ENCODE data around the gene SSR2.

SSR2 gene

GRCh38 chr1:156020293-156021092 lies at the start of gene SSR2:
TSS of gene SSR2 (minus strand) at chr1:156020951. CDS start at chr1:156020167, 784 bp downstream.
- in situ Hi-C loops (cut with HindIII; ENCODE audit: low sequenced_read_pairs) = no loop called here

- in situ Hi-C loops (cut with HindIII; ENCODE audit: low sequenced_read_pairs) = no loop called here
These were observed 49.8 kb upstream of the SSR2 start for GRCh38 chr1:156070548-156070947.

DNA sequence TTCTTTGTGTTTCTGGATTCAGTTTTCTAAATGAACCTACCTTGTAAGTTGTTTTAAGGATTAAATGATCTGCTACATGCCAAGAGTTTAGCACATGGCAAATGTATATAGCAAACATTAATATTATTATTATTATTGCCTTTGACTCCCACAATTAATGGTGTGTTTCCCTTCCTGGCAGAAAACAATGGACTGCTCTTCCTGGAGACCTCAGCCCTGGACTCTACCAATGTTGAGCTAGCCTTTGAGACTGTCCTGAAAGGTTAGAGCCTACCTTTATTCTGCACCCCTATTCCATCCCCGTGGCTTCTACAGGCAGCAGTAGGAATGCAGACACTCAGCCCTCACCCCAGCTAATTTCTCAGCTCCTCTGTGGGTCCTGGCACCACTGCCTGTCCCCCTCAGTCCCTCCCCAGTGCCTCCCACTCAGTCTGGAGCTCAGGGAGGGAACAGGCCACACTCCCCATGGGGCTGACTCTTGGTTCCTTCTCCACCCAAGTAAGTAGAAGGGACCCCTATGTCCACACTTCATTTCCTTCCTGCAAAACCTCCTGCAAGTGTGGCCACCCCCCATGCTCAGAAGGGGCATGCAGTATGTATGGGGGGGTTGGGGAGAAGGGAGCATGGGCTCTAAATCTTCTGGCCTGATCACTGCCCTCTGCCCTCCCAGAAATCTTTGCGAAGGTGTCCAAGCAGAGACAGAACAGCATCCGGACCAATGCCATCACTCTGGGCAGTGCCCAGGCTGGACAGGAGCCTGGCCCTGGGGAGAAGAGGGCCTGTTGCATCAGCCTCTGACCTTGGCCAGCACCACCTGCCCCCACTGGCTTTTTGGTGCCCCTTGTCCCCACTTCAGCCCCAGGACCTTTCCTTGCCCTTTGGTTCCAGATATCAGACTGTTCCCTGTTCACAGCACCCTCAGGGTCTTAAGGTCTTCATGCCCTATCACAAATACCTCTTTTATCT lies 49.0 kb upstream of the SSR2 start:
- in situ Hi-C loops (cut with HindIII; ENCODE audit: low sequenced_read_pairs) = no loop called here

DNA sequence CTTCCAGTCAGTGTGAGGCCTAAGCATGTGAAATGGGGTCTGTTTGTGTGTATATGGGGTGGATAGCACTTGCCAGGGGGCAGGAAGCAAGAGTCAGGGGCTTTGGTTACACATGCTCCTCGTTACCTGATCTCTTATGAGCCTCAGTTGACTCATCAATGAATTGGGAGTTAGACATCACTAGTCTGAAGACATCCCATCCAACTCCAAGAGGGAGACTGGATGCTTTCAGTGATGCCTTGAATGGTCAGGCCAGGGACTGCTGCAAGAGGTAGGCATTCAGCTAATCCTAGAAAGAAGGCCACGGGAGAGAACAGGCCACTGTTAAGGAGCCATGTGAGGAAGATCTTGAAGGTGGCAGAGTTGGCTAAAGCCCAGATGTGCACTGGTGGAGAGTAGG lies 46.5 kb upstream of the SSR2 start:
- in situ Hi-C loops (cut with HindIII; ENCODE audit: low sequenced_read_pairs) = no loop called here

GRCh38 chr1:156065871-156066270 lies 45.1 kb upstream of the SSR2 start:
- in situ Hi-C loops (cut with HindIII; ENCODE audit: low sequenced_read_pairs) = no loop called here

DNA sequence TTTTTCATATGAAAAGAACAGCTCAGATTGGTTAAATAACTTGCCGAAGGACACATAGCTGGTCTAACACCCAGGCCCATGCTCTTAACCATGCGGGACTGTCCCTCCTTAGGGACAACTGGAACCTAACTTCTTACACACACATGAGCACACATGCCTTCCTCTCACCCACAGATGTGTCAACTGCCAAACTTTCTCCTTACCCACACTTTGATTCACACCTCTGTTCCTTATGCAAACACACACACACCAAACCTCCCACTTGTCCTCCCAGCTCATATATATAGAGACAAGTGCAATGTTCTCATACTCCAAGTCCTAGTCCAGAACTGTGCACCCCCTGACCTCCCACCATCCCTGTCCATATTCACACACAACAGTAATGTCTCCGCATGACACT lies 44.5 kb upstream of the SSR2 start:
- in situ Hi-C loops (cut with HindIII; ENCODE audit: low sequenced_read_pairs) = no loop called here

GRCh38 chr1:156064615-156065014 lies 43.9 kb upstream of the SSR2 start:
- in situ Hi-C loops (cut with HindIII; ENCODE audit: low sequenced_read_pairs) = no loop called here

GRCh38 chr1:156063997-156064285 lies 43.2 kb upstream of the SSR2 start:
- in situ Hi-C loops (cut with HindIII; ENCODE audit: low sequenced_read_pairs) = no loop called here

GRCh38 chr1:156062189-156062588 lies 41.4 kb upstream of the SSR2 start:
- in situ Hi-C loops (cut with HindIII; ENCODE audit: low sequenced_read_pairs) = no loop called here

DNA sequence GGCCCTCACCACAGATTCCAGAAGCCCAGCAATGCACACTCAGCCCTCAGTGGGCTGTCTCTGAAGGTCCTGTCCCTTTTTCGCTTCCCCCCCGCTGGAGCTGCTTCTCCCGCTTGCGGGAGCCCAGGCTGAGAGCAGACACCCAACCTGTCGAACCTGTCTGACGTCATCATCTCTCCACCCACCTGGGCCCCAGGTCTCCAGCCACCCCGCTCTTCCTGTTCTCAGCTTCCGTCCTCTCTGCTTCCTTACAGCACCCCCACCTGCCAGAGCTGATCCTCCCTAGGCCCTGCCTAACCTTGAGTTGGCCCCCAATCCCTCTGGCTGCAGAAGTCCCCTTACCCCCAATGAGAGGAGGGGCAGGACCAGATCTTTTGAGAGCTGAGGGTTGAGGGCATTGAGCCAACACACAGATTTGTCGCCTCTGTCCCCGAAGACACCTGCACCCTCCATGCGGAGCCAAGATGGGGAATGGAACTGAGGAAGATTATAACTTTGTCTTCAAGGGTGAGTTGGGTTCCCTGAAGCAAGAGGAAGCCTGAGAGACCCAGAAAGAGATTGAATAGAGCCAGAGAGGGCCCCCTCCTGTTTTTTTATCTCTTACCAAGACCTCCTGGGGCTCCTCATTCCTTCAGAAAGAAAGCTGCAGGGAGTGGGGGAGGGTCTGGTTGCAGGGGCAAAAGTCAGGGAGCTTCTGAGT lies 40.3 kb upstream of the SSR2 start, which contains the start of gene RAB25:
TSS of gene RAB25 (plus strand) at position 224 of the 700 bp plus-strand sequence. CDS start at position 465, 241 bp downstream.
- in situ Hi-C loops (cut with HindIII; ENCODE audit: low sequenced_read_pairs) = no loop called here

- in situ Hi-C loops (cut with HindIII; ENCODE audit: low sequenced_read_pairs) = loop anchor here (5.0 kb wide), 1 partner anchor 44 kb away; no protein-coding TSS in a partner anchor
These were observed 35.6 kb upstream of the SSR2 start for GRCh38 chr1:156056326-156056849.

GRCh38 chr1:156055281-156056048 lies 34.7 kb upstream of the SSR2 start:
- in situ Hi-C loops (cut with HindIII; ENCODE audit: low sequenced_read_pairs) = loop anchor here (5.0 kb wide), 1 partner anchor 43 kb away; no protein-coding TSS in a partner anchor

DNA sequence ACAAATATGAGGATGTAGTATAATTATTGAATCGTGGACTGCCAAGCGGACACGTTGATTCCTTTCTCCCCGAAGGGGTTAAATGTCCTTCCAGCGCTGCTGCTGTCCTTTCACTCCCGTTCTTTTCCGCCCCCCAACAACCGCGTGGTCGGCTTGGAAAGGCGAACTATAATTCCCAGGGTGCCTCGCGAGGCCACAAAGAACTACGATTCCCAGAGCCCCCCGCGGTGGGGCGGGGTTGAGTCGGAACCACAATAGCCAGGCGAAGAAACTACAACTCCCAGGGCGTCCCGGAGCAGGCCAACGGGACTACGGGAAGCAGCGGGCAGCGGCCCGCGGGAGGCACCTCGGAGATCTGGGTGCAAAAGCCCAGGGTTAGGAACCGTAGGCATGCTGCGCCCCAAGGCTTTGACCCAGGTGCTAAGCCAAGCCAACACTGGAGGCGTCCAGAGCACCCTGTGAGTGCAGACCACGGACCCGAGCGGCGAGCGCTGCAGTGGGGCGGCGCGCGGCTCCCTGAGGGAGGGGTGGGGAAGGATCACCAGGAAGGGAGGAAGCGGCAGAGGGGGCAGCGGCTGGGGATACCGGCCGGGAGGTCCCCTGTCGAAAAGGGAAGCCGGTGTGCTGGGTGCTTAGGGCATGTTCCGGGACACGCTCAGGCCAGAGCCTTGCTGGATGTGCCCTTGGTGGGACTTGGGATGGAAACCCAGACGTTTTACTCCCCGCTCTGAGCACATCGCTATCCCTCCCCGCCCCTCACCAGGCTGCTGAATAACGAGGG lies 33.9 kb upstream of the SSR2 start, which contains the start of gene LAMTOR2:
TSS of gene LAMTOR2 (plus strand) at position 283 of the 781 bp plus-strand sequence. CDS start at position 391, 108 bp downstream.
- in situ Hi-C loops (cut with HindIII; ENCODE audit: low sequenced_read_pairs) = loop anchor here (5.0 kb wide), 1 partner anchor 42 kb away; no protein-coding TSS in a partner anchor

GRCh38 chr1:156053768-156054499 lies 33.2 kb upstream of the SSR2 start, which contains the start of gene UBQLN4:
TSS of gene UBQLN4 (minus strand) at chr1:156053798. CDS start at chr1:156053701, 97 bp downstream.
- in situ Hi-C loops (cut with HindIII; ENCODE audit: low sequenced_read_pairs) = no loop called here

GRCh38 chr1:156052862-156053767 lies 32.4 kb upstream of the SSR2 start:
- in situ Hi-C loops (cut with HindIII; ENCODE audit: low sequenced_read_pairs) = no loop called here

- in situ Hi-C loops (cut with HindIII; ENCODE audit: low sequenced_read_pairs) = no loop called here
These were observed 30.4 kb upstream of the SSR2 start for GRCh38 chr1:156051011-156051725.

DNA sequence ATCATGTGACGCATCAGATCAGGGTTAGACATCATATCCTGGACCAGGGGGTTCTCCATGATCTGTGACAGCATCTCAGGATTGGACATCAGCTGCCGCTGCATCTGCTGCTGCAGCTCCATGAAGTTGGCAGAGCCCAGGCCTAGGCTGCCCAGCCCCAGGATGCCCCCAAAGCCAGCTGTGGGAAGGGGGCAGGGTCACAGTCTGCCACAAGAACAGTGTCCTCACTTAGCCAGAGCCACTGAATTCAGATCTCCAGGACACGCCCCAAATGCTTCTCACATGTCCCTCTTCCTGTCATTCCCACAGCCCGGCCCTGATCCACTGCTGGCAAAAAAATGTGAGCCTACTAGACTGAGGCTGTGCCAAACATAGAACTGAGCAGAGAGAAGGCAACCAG lies 29.6 kb upstream of the SSR2 start:
- in situ Hi-C loops (cut with HindIII; ENCODE audit: low sequenced_read_pairs) = no loop called here

Data from endothelial cell of hepatic sinusoid (primary cell).